ENCODE data around the gene SPEM3.

Gene SPEM3

GRCh38 chr17:7421186-7421585 lies 7.5 kb upstream of the SPEM3 start:
- H3K36me3 Mint-ChIP-seq = no peaks in the 10 kb centered on the region
- H3K4me3 Mint-ChIP-seq = no peak overlapping the region
- DNase-seq (ENCODE audit: low spot score in 2 of 2) = no peak
- H3K4me1 Mint-ChIP-seq = peaks cover 2% of the 10 kb centered on the region
- no peak for ATAC-seq (ENCODE audit: low read depth)
- H3K27me3 Mint-ChIP-seq = peaks cover 10% of the 10 kb centered on the region
- H3K27ac Mint-ChIP-seq = no peak overlapping the region
- H3K9me3 Mint-ChIP-seq = no peaks in the 10 kb centered on the region

DNA sequence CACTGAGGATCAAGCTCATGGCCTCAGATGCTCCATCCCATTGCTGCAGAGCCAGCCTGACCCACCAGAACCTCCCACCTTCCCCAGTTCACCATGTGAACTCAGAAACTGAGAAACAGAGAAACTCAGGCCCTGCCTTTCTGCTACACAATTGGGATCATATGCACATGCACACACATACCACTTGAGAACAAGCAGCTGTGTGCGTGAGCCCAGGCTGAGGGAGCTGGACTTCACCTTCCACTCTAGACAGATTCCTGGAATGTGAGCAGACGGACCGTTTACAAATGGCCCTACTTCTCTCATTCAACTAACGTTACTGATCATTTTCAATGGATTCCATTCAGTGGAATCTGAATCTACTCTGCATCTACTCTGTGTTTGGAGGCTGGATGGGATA lies 5.0 kb upstream of the SPEM3 start:
- Mint-ChIP-seq H3K27ac (no peak overlapping the region), H3K9me3 (no peaks in the 10 kb centered on the region), H3K4me3 (no peak overlapping the region), H3K4me1 (no peaks in the 10 kb centered on the region), H3K27me3 (peaks cover 5% of the 10 kb centered on the region), H3K36me3 (no peaks in the 10 kb centered on the region)
- ATAC-seq (ENCODE audit: low read depth) (no peak), DNase-seq (ENCODE audit: low spot score in 2 of 2) (no peak)

GRCh38 chr17:7425316-7425715 lies 3.3 kb upstream of the SPEM3 start, which contains the start of gene SPEM2:
TSS of gene SPEM2 (plus strand) at chr17:7425616. CDS start at chr17:7425689, 73 bp downstream.
- Mint-ChIP-seq H3K36me3 (no peaks in the 10 kb centered on the region), H3K4me1 (no peaks in the 10 kb centered on the region), H3K9me3 (no peaks in the 10 kb centered on the region), H3K4me3 (no peak within 1 kb of the TSS), H3K27me3 (no peaks in the 10 kb centered on the region), H3K27ac (no peak within 1 kb of the TSS)
- ATAC-seq (ENCODE audit: low read depth) (no peak), DNase-seq (ENCODE audit: low spot score in 2 of 2) (no peak)

DNA sequence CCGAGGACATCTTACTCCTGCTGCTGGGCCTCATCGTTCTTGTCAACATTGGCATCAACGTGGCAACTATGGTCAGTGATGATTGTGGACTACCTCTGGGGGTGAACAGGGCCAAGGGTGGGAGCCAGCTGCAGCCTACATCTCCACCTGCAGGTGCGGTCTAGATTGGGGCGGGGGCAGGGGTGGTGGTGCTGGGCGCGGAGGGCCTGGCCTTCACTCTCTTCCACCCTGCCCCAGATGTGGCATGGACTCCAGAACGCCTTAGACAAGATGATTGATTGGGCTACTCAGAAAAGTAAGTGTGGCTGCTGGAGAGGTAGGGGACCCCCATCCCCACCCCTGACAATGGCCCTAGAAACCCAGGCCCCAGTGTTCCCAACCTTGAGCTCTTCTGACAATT lies 2.9 kb upstream of the SPEM3 start:
- Mint-ChIP-seq H3K27me3 (no peaks in the 10 kb centered on the region), H3K36me3 (no peaks in the 10 kb centered on the region), H3K27ac (no peak overlapping the region), H3K4me3 (no peak overlapping the region), H3K4me1 (no peaks in the 10 kb centered on the region), H3K9me3 (no peaks in the 10 kb centered on the region)
- ATAC-seq (ENCODE audit: low read depth) (no peak), DNase-seq (ENCODE audit: low spot score in 2 of 2) (no peak)

DNA sequence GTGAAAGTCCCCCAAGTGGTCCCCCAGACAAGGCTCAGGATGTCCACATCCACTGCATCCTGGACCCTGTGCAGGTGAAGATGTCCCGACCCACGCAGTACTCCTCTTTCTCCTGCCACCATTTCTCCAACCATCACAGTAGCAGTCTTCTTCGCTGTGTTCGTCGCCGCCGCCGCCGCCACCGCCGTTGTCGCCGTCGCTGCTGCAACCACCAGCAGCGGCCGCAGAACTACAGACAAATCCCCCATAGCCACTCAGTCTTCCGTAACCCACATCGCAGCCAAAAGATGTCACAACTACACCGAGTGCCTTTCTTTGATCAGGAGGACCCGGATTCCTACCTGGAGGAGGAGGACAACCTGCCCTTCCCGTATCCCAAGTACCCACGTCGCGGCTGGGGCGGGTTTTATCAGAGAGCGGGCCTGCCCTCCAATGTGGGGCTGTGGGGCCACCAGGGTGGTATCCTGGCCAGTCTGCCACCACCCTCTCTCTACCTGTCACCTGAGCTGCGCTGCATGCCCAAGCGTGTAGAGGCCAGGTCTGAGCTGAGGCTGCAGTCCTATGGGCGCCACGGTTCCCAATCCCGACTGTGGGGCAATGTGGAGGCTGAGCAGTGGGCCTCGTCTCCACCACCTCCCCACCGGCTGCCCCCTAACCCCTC lies 2.3 kb upstream of the SPEM3 start:
- Mint-ChIP-seq H3K27me3 (no peaks in the 10 kb centered on the region), H3K27ac (no peak overlapping the region), H3K4me1 (no peaks in the 10 kb centered on the region), H3K4me3 (no peak overlapping the region), H3K36me3 (no peaks in the 10 kb centered on the region), H3K9me3 (no peaks in the 10 kb centered on the region)
- DNase-seq (ENCODE audit: low spot score in 2 of 2) = no peak
- ATAC-seq (ENCODE audit: low read depth) = no peak

GRCh38 chr17:7426896-7427489 lies 1.7 kb upstream of the SPEM3 start:
- H3K4me3 Mint-ChIP-seq = no peak overlapping the region
- no peak for DNase-seq (ENCODE audit: low spot score in 2 of 2)
- ATAC-seq (ENCODE audit: low read depth) = no peak
- no peaks in the 10 kb centered on the region for H3K9me3 Mint-ChIP-seq
- no peaks in the 10 kb centered on the region for H3K36me3 Mint-ChIP-seq
- no peaks in the 10 kb centered on the region for H3K27me3 Mint-ChIP-seq
- no peak overlapping the region for H3K27ac Mint-ChIP-seq
- H3K4me1 Mint-ChIP-seq = no peaks in the 10 kb centered on the region

DNA sequence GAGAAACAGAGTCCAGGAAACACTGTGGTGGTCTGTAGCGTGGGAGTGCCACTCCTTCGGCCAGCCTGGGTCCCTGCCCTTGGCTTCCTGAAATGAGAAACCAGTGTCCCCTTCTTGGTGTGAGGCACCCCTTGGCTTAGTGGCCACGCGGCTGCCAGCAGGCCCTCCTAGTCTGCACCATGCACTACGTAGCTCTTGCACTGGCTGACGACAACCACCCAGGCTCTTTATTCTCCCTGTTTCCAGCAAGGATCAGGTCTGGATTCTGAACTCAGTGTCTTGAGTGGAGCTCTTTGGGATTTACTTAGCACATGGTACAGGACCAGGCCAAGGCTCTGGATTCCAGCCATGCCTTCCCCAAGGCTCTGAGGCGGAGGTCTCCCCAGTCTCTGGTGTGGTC lies 1.1 kb upstream of the SPEM3 start:
- no peak overlapping the region for H3K4me3 Mint-ChIP-seq
- H3K27ac Mint-ChIP-seq = no peak overlapping the region
- no peaks in the 10 kb centered on the region for H3K4me1 Mint-ChIP-seq
- no peak for DNase-seq (ENCODE audit: low spot score in 2 of 2)
- H3K27me3 Mint-ChIP-seq = no peaks in the 10 kb centered on the region
- no peak for ATAC-seq (ENCODE audit: low read depth)
- no peaks in the 10 kb centered on the region for H3K9me3 Mint-ChIP-seq
- no peaks in the 10 kb centered on the region for H3K36me3 Mint-ChIP-seq

GRCh38 chr17:7429722-7430121 lies 1.1 kb downstream of the SPEM3 start:
- ATAC-seq (ENCODE audit: low read depth) (no peak), DNase-seq (ENCODE audit: low spot score in 2 of 2) (no peak)
- no peak overlapping the region for H3K27ac Mint-ChIP-seq
- no peaks in the 10 kb centered on the region for H3K9me3 Mint-ChIP-seq
- no peak overlapping the region for H3K4me3 Mint-ChIP-seq
- no peaks in the 10 kb centered on the region for H3K36me3 Mint-ChIP-seq
- H3K4me1 Mint-ChIP-seq = no peaks in the 10 kb centered on the region
- no peaks in the 10 kb centered on the region for H3K27me3 Mint-ChIP-seq

GRCh38 chr17:7431231-7431630 lies 2.6 kb downstream of the SPEM3 start:
- Mint-ChIP-seq H3K4me3 (no peak overlapping the region), H3K4me1 (peaks cover 2% of the 10 kb centered on the region), H3K9me3 (no peaks in the 10 kb centered on the region), H3K27ac (no peak overlapping the region), H3K27me3 (no peaks in the 10 kb centered on the region), H3K36me3 (no peaks in the 10 kb centered on the region)
- DNase-seq (ENCODE audit: low spot score in 2 of 2) (no peak), ATAC-seq (ENCODE audit: low read depth) (no peak)

DNA sequence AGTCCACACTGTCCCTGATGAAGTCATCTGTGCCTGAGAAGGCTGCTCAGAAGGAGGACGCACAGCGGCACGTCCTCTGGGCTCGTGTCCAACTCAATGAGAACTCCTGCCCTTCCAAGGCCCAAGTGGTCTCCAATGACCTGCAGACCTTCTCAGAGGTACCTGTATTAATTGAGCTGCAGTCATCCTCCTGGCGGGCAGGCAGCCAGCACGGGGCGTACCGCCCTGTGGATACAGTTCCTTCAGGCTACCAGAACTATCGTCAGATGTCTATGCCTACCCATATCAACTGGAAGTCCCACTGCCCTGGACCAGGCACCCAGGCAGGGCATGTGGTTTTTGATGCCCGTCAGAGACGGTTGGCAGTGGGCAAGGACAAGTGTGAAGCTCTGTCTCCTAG lies 3.6 kb downstream of the SPEM3 start:
- H3K36me3 Mint-ChIP-seq = peaks cover 2% of the 10 kb centered on the region
- H3K27ac Mint-ChIP-seq = no peak overlapping the region
- H3K4me3 Mint-ChIP-seq = no peak overlapping the region

DNA sequence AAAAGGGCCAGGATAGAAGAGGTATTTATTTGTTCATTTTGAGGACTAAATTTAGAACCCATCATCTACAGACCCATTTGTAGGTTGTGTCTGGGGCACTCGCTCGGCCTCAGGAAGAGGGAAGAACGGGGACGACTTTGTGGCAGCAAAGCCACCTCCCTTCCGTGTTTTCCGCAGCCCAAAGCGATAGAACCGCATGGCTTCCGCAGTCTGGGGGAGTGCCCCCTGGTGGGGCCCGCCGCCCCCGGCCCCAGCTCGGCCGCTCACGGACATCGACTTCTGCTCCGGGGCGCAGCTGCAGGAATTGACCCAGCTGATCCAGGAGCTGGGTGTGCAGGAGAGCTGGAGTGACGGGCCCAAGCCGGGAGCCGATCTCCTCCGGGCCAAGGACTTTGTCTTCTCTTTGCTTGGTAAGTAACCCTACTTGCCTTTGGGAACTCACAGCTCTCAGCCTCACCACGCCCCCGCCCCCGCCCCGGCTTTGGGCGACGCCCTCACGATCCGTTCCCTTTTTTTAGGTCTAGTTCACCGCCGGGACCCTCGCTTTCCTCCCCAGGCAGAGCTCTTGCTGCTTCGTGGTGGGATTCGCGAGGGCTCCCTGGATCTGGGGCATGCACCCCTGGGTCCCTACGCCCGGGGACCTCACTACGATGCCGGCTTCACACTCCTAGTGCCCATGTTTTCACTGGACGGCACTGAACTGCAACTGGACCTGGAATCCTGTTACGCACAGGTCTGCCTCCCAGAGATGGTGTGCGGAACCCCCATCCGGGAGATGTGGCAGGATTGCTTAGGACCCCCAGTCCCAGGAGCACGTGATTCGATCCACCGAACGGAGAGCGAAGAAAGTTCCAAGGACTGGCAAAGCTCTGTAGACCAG lies 7.3 kb downstream of the SPEM3 start:
- peaks cover 14% of the 10 kb centered on the region for H3K27me3 Mint-ChIP-seq
- no peaks in the 10 kb centered on the region for H3K9me3 Mint-ChIP-seq
- H3K4me3 Mint-ChIP-seq = peak overlapping the region; percentile 85
- peaks cover 24% of the 10 kb centered on the region for H3K4me1 Mint-ChIP-seq
- H3K36me3 Mint-ChIP-seq = peaks cover 5% of the 10 kb centered on the region
- ATAC-seq (ENCODE audit: low read depth) = peak; percentile 25
- H3K27ac Mint-ChIP-seq = peak overlapping the region; percentile 84
- DNase-seq (ENCODE audit: low spot score in 2 of 2) = peak; percentile 59 to 75

More for the DNA sequence above, 3.6 kb downstream of the SPEM3 start:
- H3K9me3 Mint-ChIP-seq = no peaks in the 10 kb centered on the region
- DNase-seq (ENCODE audit: low spot score in 2 of 2) (no peak), ATAC-seq (ENCODE audit: low read depth) (no peak)
- peaks cover 4% of the 10 kb centered on the region for H3K4me1 Mint-ChIP-seq
- no peaks in the 10 kb centered on the region for H3K27me3 Mint-ChIP-seq

- DNase-seq (ENCODE audit: low spot score in 2 of 2) = peak; percentile 77 to 79
- Mint-ChIP-seq H3K27me3 (peaks cover 14% of the 10 kb centered on the region), H3K27ac (peak overlapping the region; percentile 84)
These were observed 8.1 kb downstream of the SPEM3 start for GRCh38 chr17:7436556-7437368.

GRCh38 chr17:7437369-7437863 lies 8.8 kb downstream of the SPEM3 start:
- no peak for DNase-seq (ENCODE audit: low spot score in 2 of 2)
- peak overlapping the region; percentile 73 for H3K4me3 Mint-ChIP-seq
- no peak for ATAC-seq (ENCODE audit: low read depth)
- H3K27me3 Mint-ChIP-seq = peaks cover 17% of the 10 kb centered on the region
- peaks cover 5% of the 10 kb centered on the region for H3K36me3 Mint-ChIP-seq
- H3K27ac Mint-ChIP-seq = no peak overlapping the region
- H3K9me3 Mint-ChIP-seq = no peaks in the 10 kb centered on the region
- H3K4me1 Mint-ChIP-seq = peaks cover 24% of the 10 kb centered on the region

More at GRCh38 chr17:7436556-7437368, 8.1 kb downstream of the SPEM3 start:
- Mint-ChIP-seq H3K4me1 (peaks cover 24% of the 10 kb centered on the region), H3K36me3 (peaks cover 5% of the 10 kb centered on the region), H3K4me3 (peak overlapping the region; percentile 85), H3K9me3 (no peaks in the 10 kb centered on the region)
- peak; percentile 54 for ATAC-seq (ENCODE audit: low read depth)

Measured in memory B cell (primary cell).